Thyroid gland (tissue), 4 donors: Measurements from ENCODE around the gene TMEM94.

Experiments used
- CTCF ChIP-seq, 6 experiments: fragments of 200-600 bp in 3 of 6; fragments of 450-650 bp in 3 of 6; sonication (generic) in 3 of 6; IDR thresholded peaks; one replicate each; pipeline ENCODE4 v1.5.1; 2016 to 2019; ENCODE audit warnings: antibody characterized with exemption in 6 of 6, mild to moderate bottlenecking in 2 of 6, inconsistent platforms in 1 of 6, moderate library complexity in 1 of 6
- POLR2A ChIP-seq, 2 donors: fragments of 450-650 bp; IDR thresholded peaks; one replicate each; pipeline ENCODE4 v1.6.1; 2017; ENCODE audit warnings: antibody characterized with exemption in 2 of 2, mild to moderate bottlenecking in 2 of 2, moderate library complexity in 1 of 2

GRCh38 chr17:75503976-75504346 is 47.5 kb downstream of the TMEM94 start:
- TF ChIP-seq POLR2A (IDR thresholded peaks at IDR 0.05) (no peak), CTCF (IDR thresholded peaks at IDR 0.05) (no peak)
